Neural cell (in vitro differentiated cells): ENCODE results near the gene PRKAR1B. TPM values are rescaled to one million over a fixed set of nuclear protein-coding genes. Genes with fewer than 3 reads are reported as not detected.

Experiments used
- H2AFZ ChIP-seq: fragments of 200-600, 300-800 bp; sonication (generic), shearing (Covaris generic); 2 replicates; pipeline ENCODE4 v1.6.0; 2014; ENCODE audit warnings: low read depth, mild to moderate bottlenecking, antibody characterized with exemption, low read length, moderate library complexity
- H3F3A ChIP-seq: fragments of 200-600 bp; shearing (Covaris generic); 2 replicates; pipeline ENCODE4 v1.6.1; 2016; ENCODE audit warnings: mild to moderate bottlenecking, moderate library complexity, mixed read lengths, antibody characterized with exemption, low read length; ENCODE audit not compliant: insufficient read depth, poor library complexity, severe bottlenecking
- H3K27ac ChIP-seq: fragments of 200-600, 300-800 bp; sonication (generic), shearing (Covaris generic); 2 replicates; pipeline ENCODE4 v1.5.1; 2014; ENCODE audit warnings: mild to moderate bottlenecking, low read length, moderate library complexity
- H3K27me3 ChIP-seq: fragments of 300-800, 200-600 bp; sonication (generic), shearing (Covaris generic); 2 replicates; pipeline ENCODE4 v1.6.0; 2014; ENCODE audit warnings: mild to moderate bottlenecking, low read depth, low read length, moderate library complexity; ENCODE audit not compliant: insufficient read depth
- H3K36me3 ChIP-seq: fragments of 300-800, 200-600 bp; sonication (generic), shearing (Covaris generic); 2 replicates; pipeline ENCODE4 v1.5.1; 2014; ENCODE audit warnings: mild to moderate bottlenecking, antibody characterized with exemption, low read length, moderate library complexity; ENCODE audit not compliant: insufficient read depth
- H3K4me2 ChIP-seq: fragments of 300-800, 200-600 bp; sonication (generic), shearing (Covaris generic); 2 replicates; pipeline ENCODE4 v1.6.0; 2014; ENCODE audit warnings: mild to moderate bottlenecking, low read length
- H3K4me3 ChIP-seq: fragments of 300-800, 200-600 bp; sonication (generic), shearing (Covaris generic); 2 replicates; pipeline ENCODE4 v1.5.1; 2014; ENCODE audit warnings: mild to moderate bottlenecking, low read length, moderate library complexity
- H3K79me2 ChIP-seq: fragments of 200-600 bp; shearing (Covaris generic); replicated peaks from 2 replicates; pipeline ENCODE4 v1.6.0; 2014; ENCODE audit warnings: mild to moderate bottlenecking, low read length, moderate library complexity; ENCODE audit not compliant: insufficient read depth
- H3K9ac ChIP-seq: fragments of 300-800, 200-600 bp; sonication (generic), shearing (Covaris generic); 2 replicates; pipeline ENCODE4 v1.6.1; 2016; ENCODE audit warnings: mild to moderate bottlenecking, low read length, mixed read lengths
- H3K9me2 ChIP-seq: fragments of 200-600 bp; shearing (Covaris generic); 2 replicates; pipeline ENCODE4 v1.6.1; 2016; ENCODE audit warnings: mild to moderate bottlenecking, low read length, mixed read lengths; ENCODE audit not compliant: insufficient read depth
- H3K9me3 ChIP-seq: fragments of 200-600, 300-800 bp; sonication (generic), shearing (Covaris generic); 2 replicates; pipeline ENCODE4 v1.6.1; 2016; ENCODE audit warnings: mild to moderate bottlenecking, mixed run types, low read length, moderate library complexity, mixed read lengths
- H4K20me1 ChIP-seq: fragments of 200-600 bp; shearing (Covaris generic); 2 replicates; pipeline ENCODE4 v1.6.1; 2016; ENCODE audit warnings: mild to moderate bottlenecking, mixed run types; ENCODE audit not compliant: insufficient read depth
- EP300 ChIP-seq: fragments of 450-650 bp; conservative IDR thresholded peaks from 2 replicates; pipeline ENCODE4 v1.6.1; 2014; ENCODE audit warnings: antibody characterized with exemption, mild to moderate bottlenecking, moderate library complexity; ENCODE audit not compliant: poor library complexity, severe bottlenecking
- EZH2 ChIP-seq: fragments of 200-600, 300-800 bp; shearing (Covaris generic), sonication (generic); IDR thresholded peaks from 2 replicates; pipeline ENCODE4 v1.6.1; 2014; ENCODE audit warnings: antibody characterized with exemption, low read length, borderline replicate concordance, mild to moderate bottlenecking; ENCODE audit not compliant: insufficient read depth, poor library complexity, severe bottlenecking
- MXI1 ChIP-seq: fragments of 450-650 bp; conservative IDR thresholded peaks from 2 replicates; pipeline ENCODE4 v1.6.1; 2014; ENCODE audit warnings: antibody characterized with exemption, mild to moderate bottlenecking; ENCODE audit not compliant: poor library complexity, severe bottlenecking
- POLR2AphosphoS5 ChIP-seq: IDR thresholded peaks from 2 replicates; pipeline ENCODE4 v1.6.1; 2012
- RAD21 ChIP-seq: fragments of 450-650 bp; conservative IDR thresholded peaks from 2 replicates; pipeline ENCODE4 v1.6.1; 2014; ENCODE audit warnings: antibody characterized with exemption, mild to moderate bottlenecking, moderate library complexity
- REST ChIP-seq: IDR thresholded peaks from 2 replicates; pipeline ENCODE4 v1.6.1; 2012; ENCODE audit warnings: borderline replicate concordance
- SMC3 ChIP-seq: fragments of 450-650 bp; conservative IDR thresholded peaks from 2 replicates; pipeline ENCODE4 v1.6.1; 2014; ENCODE audit warnings: antibody characterized with exemption, mild to moderate bottlenecking, moderate library complexity; ENCODE audit not compliant: poor library complexity
- polyA plus RNA-seq: library from polyadenylated mRNA; depleted of rRNA; stranded (reverse); fragments of >200 nt; gene quantifications from 2 replicates; pipeline ENCODE4 v1.2.3, GENCODE V29; 2014

PRKAR1B gene
- polyA plus RNA-seq, 1 donor from 2014 or later, result 38.6 TPM

DNA sequence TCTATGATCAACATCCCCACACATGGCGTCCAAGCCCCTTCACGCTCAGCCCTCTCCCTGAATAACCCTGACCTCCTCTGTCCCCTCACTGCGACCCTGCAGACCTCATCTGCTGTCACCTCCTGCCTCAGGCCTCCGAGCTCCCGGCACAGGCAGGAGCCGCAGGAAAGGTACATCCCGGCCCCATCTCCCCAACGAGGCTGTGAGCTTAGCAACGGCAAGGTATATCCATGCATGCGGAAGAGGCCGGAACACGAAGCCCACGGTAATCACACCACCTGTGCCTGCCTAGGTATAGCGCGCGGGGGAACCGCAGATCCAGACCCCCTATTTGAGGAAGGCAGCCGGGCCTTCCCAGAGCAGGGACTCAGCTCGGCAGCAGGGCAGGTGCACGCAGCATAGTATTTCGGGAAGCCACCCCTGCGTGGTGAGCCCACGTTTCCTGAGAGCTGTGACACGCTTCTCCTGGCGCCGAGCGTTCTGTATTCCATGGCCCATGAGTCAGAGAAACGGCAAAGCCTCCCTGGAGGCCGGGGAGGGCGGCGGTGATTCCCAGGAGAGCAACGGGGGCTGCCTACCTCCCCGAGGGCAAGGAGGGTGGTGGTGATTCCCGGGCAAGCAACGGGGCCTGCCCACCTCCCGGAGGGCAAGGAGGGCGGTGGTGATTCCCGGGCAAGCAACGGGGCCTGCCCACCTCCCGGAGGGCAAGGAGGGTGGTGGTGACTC is 50.7 kb downstream of the PRKAR1B start:
- Histone ChIP-seq H3F3A (no peaks in the 10 kb centered on the region), H3K27ac (no peak overlapping the region), H3K9me3 (no peaks in the 10 kb centered on the region), H3K9ac (no peak overlapping the region), H3K36me3 (no peaks in the 10 kb centered on the region), H2AFZ (no peak overlapping the region), H3K79me2 (no peaks in the 10 kb centered on the region), H3K27me3 (no peaks in the 10 kb centered on the region), H3K4me2 (no peak overlapping the region), H3K9me2 (no peaks in the 10 kb centered on the region), H3K4me3 (no peak overlapping the region), H4K20me1 (no peaks in the 10 kb centered on the region)
- TF ChIP-seq POLR2AphosphoS5 (no peak), REST (no peak)

GRCh38 chr7:674454-675410 is 52.3 kb downstream of the PRKAR1B start:
- H3F3A ChIP-seq, result no peaks in the 10 kb centered on the region
- no peaks in the 10 kb centered on the region for H3K36me3 ChIP-seq
- H3K9me3 ChIP-seq, result no peaks in the 10 kb centered on the region
- no peak overlapping the region for H3K9ac ChIP-seq
- H3K9me2 ChIP-seq, result no peaks in the 10 kb centered on the region
- H3K27me3 ChIP-seq, result no peaks in the 10 kb centered on the region
- H2AFZ ChIP-seq, result no peak overlapping the region
- no peaks in the 10 kb centered on the region for H3K79me2 ChIP-seq
- H4K20me1 ChIP-seq, result no peaks in the 10 kb centered on the region
- no peak overlapping the region for H3K4me2 ChIP-seq
- H3K4me3 ChIP-seq, result no peak overlapping the region
- no peak for TF ChIP-seq SMC3
- no peak for TF ChIP-seq POLR2AphosphoS5
- TF ChIP-seq REST, result no peak
- TF ChIP-seq EZH2, result no peak
- TF ChIP-seq EP300, result no peak
- no peak for TF ChIP-seq RAD21
- no peak for TF ChIP-seq MXI1
- H3K27ac ChIP-seq, result no peak overlapping the region
